ENCODE results near the gene PSAPL1.

GRCh38 chr4:7431696-7432530 is 2.8 kb downstream of the PSAPL1 start:
- TF ChIP-seq CTCF (IDR thresholded peaks at IDR 0.05) (no peak), POLR2AphosphoS5 (IDR thresholded peaks at IDR 0.05) (no peak), EP300 (IDR thresholded peaks at IDR 0.05) (no peak)
